Suprapubic skin (tissue), 4 donors: ENCODE results near the gene QPCT. TPM values are rescaled to one million over a fixed set of nuclear protein-coding genes. Genes with fewer than 3 reads are reported as not detected.

Experiments used
- DNase-seq, 2 donors: peaks; one replicate each; pipeline ENCODE4 v3.0.0-alpha.2; 2019; ENCODE audit warnings: low spot score in 2 of 2
- H3K27ac ChIP-seq: fragments of 200-600 bp; sonication (generic); one replicate; pipeline ENCODE4 v1.5.1; 2019
- H3K27me3 ChIP-seq: fragments of 200-600 bp; sonication (generic); one replicate; pipeline ENCODE4 v1.5.1; 2019
- H3K36me3 ChIP-seq: fragments of 200-600 bp; sonication (generic); one replicate; pipeline ENCODE4 v1.5.1; 2019
- H3K4me1 ChIP-seq: fragments of 200-600 bp; sonication (generic); one replicate; pipeline ENCODE4 v1.5.1; 2019
- H3K4me3 ChIP-seq: fragments of 200-600 bp; sonication (generic); one replicate; pipeline ENCODE4 v1.5.1; 2019; ENCODE audit warnings: mild to moderate bottlenecking
- H3K9me3 ChIP-seq: fragments of 200-600 bp; sonication (generic); one replicate; pipeline ENCODE4 v1.5.1; 2019
- EP300 ChIP-seq: sonication (generic); formaldehyde crosslinking; IDR thresholded peaks from one replicate; pipeline ENCODE4 v1.6.1; 2017; ENCODE audit warnings: antibody characterized with exemption
- POLR2A ChIP-seq, 2 donors: fragments of 450-650 bp; IDR thresholded peaks; one replicate each; pipeline ENCODE4 v1.6.1; 2017; ENCODE audit warnings: antibody characterized with exemption in 2 of 2, mild to moderate bottlenecking in 2 of 2, moderate library complexity in 2 of 2
- POLR2AphosphoS5 ChIP-seq, 3 donors: sonication (generic); formaldehyde crosslinking; IDR thresholded peaks; one replicate each; pipeline ENCODE4 v1.6.1; 2017; ENCODE audit warnings: antibody characterized with exemption in 3 of 3
- WGBS: methylation state at CpG from one replicate; pipeline ENCODE4 v1.1.5; 2018; 5-methylcytosine and 5-hydroxymethylcytosine counted together
- total RNA-seq, 4 donors: library from RNA; depleted of rRNA; stranded (reverse); fragments of >200 nt; gene quantifications; one replicate each; pipeline ENCODE4 v1.1.0, GENCODE V29; 2016
- TF ChIP-seq, protein P1 (sequence below), 2 donors: fragments of 200-600 bp in 1 of 2; fragments of 450-650 bp in 1 of 2; sonication (generic) in 1 of 2; IDR thresholded peaks; one replicate each; pipeline ENCODE4 v1.5.1; 2016 to 2019; ENCODE audit warnings: antibody characterized with exemption in 2 of 2, mild to moderate bottlenecking in 1 of 2, moderate library complexity in 1 of 2

The QPCT gene
- total RNA-seq, 4 donors from 2014 or later: 20.7 to 75.5 (median 47.6) TPM

DNA sequence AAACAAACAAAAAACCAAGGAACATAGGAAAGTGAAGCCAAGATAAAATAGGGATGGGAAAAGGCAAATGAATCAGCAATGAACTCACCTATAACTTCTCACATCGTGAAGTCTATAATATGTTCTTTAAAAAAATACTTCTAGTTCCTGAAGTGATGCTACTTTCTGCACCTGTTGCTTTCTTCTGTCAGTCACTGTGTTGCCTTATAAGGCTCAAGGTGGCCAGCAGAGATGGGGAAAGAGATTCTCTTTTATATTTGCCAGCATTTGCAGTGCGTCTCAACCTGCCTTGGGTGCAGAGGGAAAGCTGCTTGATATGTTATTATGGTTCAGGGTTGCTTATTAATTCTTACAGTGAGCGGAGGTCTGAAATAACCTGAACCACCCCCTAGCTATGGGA is 14.0 kb downstream of the QPCT start:
- TF ChIP-seq POLR2AphosphoS5 (IDR thresholded peaks at IDR 0.05): no peak
- TF ChIP-seq POLR2A (IDR thresholded peaks at IDR 0.05): no peak
- TF ChIP-seq EP300: no peak
- TF ChIP-seq, protein P1, sequence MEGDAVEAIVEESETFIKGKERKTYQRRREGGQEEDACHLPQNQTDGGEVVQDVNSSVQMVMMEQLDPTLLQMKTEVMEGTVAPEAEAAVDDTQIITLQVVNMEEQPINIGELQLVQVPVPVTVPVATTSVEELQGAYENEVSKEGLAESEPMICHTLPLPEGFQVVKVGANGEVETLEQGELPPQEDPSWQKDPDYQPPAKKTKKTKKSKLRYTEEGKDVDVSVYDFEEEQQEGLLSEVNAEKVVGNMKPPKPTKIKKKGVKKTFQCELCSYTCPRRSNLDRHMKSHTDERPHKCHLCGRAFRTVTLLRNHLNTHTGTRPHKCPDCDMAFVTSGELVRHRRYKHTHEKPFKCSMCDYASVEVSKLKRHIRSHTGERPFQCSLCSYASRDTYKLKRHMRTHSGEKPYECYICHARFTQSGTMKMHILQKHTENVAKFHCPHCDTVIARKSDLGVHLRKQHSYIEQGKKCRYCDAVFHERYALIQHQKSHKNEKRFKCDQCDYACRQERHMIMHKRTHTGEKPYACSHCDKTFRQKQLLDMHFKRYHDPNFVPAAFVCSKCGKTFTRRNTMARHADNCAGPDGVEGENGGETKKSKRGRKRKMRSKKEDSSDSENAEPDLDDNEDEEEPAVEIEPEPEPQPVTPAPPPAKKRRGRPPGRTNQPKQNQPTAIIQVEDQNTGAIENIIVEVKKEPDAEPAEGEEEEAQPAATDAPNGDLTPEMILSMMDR (IDR thresholded peaks at IDR 0.05): no peak
- no peak for DNase-seq
- Histone ChIP-seq H3K4me3 (no peak overlapping the region), H3K9me3 (no peaks in the 10 kb centered on the region), H3K4me1 (peaks cover 5% of the 10 kb centered on the region), H3K27ac (peak overlapping the region; percentile 2), H3K27me3 (no peaks in the 10 kb centered on the region), H3K36me3 (no peaks in the 10 kb centered on the region)
- WGBS: 93% methylated on average over 3 of the region's 3 CpGs

DNA sequence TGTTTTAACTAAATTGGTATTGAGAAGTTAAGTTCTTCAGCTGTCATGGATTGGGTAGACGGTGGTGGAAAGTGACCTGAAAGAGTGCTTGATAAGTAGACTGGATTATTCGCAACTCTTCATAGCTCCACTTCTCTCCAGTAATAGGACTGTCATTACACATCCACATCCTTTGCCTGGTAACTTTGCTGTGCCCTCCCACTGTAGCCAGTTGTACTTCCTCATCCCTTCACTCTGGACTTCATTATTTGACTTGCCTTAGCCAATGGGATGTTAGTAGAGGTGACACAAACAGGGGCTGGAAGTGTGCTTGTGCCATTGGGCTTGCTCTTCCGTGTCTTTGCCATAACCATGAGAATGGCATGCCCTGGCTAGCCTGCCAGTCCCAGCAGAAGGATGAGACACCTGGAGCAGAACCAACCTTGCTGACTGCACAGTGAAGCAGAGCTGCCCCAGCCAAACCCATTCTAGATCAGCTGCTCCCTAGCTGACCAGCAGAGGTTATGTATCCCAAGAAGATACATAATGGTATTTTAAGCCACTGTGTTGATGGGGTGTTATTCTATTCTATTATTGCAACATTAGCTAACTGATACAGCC is 16.9 kb downstream of the QPCT start:
- Histone ChIP-seq H3K27ac (peak overlapping the region; percentile 30), H3K27me3 (no peaks in the 10 kb centered on the region), H3K4me3 (no peak overlapping the region), H3K36me3 (no peaks in the 10 kb centered on the region), H3K9me3 (no peaks in the 10 kb centered on the region), H3K4me1 (peaks cover 5% of the 10 kb centered on the region)
- WGBS: 71% methylated on average over 3 of the region's 3 CpGs
- DNase-seq: no peak
- TF ChIP-seq EP300 (no peak), POLR2A (IDR thresholded peaks at IDR 0.05) (no peak), POLR2AphosphoS5 (IDR thresholded peaks at IDR 0.05) (no peak)
- TF ChIP-seq, protein P1 (IDR thresholded peaks at IDR 0.05): no peak

DNA sequence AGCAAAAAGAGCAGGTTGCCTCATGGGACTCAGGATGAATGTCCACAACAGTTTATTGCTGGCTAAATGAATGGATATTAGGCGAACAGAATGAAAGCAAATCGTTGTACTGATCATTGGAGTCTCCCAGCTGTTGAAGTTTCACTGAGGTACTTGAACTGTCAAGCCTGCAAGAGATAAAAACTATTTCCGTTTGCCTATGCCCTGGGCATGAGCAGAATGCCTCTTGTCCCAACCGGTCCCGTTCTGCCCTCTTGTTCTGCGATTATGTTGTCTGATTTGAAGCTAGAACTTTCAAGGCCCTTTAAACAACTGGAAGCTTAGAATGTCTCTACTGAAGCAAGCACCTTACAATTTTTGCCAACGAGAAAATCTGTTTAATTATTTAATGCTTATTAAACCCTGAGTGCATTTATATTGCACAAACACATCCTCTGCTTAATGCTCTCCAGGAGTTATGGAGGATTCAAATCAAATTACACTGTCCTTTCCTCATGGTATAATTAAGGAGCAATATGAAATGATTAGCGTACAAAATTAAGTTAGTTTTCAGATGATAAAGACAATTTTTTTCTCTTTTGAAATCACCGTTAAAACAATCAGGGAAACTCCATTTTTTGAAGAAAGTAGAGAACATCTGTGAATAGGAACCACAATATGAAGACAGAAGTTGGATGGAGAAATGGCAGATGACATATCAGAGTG is 17.7 kb downstream of the QPCT start:
- peak overlapping the region; percentile 30 for H3K27ac ChIP-seq

GRCh38 chr2:37364351-37364750 is 19.9 kb downstream of the QPCT start:
- TF ChIP-seq POLR2A (IDR thresholded peaks at IDR 0.05): no peak
- TF ChIP-seq, protein P1 (IDR thresholded peaks at IDR 0.05): no peak
- no peak for TF ChIP-seq POLR2AphosphoS5 (IDR thresholded peaks at IDR 0.05)
- TF ChIP-seq EP300: no peak
- no peak overlapping the region for H3K4me3 ChIP-seq
- no peaks in the 10 kb centered on the region for H3K27me3 ChIP-seq
- WGBS: 87% methylated on average over 6 of the region's 6 CpGs
- no peaks in the 10 kb centered on the region for H3K36me3 ChIP-seq
- peaks cover 5% of the 10 kb centered on the region for H3K4me1 ChIP-seq
- H3K9me3 ChIP-seq: no peaks in the 10 kb centered on the region
- no peak for DNase-seq
- no peak overlapping the region for H3K27ac ChIP-seq

More for the DNA sequence above, 17.7 kb downstream of the QPCT start:
- TF ChIP-seq POLR2A (IDR thresholded peaks at IDR 0.05) (no peak), POLR2AphosphoS5 (IDR thresholded peaks at IDR 0.05) (no peak), EP300 (no peak)
- TF ChIP-seq, protein P1 (IDR thresholded peaks at IDR 0.05): no peak
- no peaks in the 10 kb centered on the region for H3K9me3 ChIP-seq
- peaks cover 5% of the 10 kb centered on the region for H3K4me1 ChIP-seq
- no peak overlapping the region for H3K4me3 ChIP-seq
- DNase-seq: no peak
- no peaks in the 10 kb centered on the region for H3K27me3 ChIP-seq
- no peaks in the 10 kb centered on the region for H3K36me3 ChIP-seq
- 75% methylated on average over 9 of the region's 9 CpGs for WGBS

DNA sequence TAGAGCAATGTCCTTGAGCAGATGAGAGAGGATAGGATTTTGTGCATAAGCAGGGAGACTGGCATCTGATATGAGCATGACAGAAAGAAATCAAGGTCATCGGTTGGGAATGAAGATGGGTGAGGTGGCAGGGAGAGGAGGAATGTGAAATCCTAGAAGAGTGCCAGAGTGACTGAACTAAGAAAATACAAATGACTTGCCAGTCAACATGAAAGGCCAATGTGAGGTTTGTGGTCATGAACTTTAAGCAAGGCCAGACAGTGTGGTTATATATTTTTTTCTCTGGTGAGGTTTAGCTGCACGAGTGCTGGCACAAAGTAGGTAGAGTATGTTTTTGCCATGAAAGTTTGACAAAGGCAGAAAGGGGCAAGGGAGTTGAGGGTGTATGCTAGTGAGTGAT is 21.2 kb downstream of the QPCT start:
- H3K27me3 ChIP-seq: no peaks in the 10 kb centered on the region
- H3K27ac ChIP-seq: no peak overlapping the region
- no peak for DNase-seq
- H3K9me3 ChIP-seq: no peaks in the 10 kb centered on the region
- WGBS: 61% methylated on average over 2 of the region's 2 CpGs
- no peak overlapping the region for H3K4me3 ChIP-seq
- peaks cover 5% of the 10 kb centered on the region for H3K4me1 ChIP-seq
- H3K36me3 ChIP-seq: no peaks in the 10 kb centered on the region
- TF ChIP-seq, protein P1 (IDR thresholded peaks at IDR 0.05): no peak
- TF ChIP-seq POLR2A (IDR thresholded peaks at IDR 0.05) (no peak), POLR2AphosphoS5 (IDR thresholded peaks at IDR 0.05) (no peak), EP300 (no peak)
